Right lobe of liver (tissue), 4 donors: Measurements from ENCODE around the gene BSND.

Experiments
- POLR2A ChIP-seq: fragments of 450-650 bp; IDR thresholded peaks from one replicate; pipeline ENCODE4 v1.6.1; 2017; ENCODE audit warnings: antibody characterized with exemption, mild to moderate bottlenecking
- TF ChIP-seq, protein P1 (sequence below), 4 donors: fragments of 200-600 bp in 3 of 4; fragments of 450-650 bp in 1 of 4; IDR thresholded peaks; one replicate each; pipeline versions ENCODE4 v1.5.1 to v1.8.0; 2016 to 2022; ENCODE audit warnings: antibody characterized with exemption in 4 of 4, mild to moderate bottlenecking in 2 of 4
- donor health status: DM: no; HTN: no; CAD: no.
- donor health status: DM: no; HTN: no; CAD: no.
- donor health status: DM: no; HTN: yes; CAD: no.

GRCh38 chr1:54994355-54994990 lies 4.3 kb upstream of the BSND start:
- TF ChIP-seq, protein P1, sequence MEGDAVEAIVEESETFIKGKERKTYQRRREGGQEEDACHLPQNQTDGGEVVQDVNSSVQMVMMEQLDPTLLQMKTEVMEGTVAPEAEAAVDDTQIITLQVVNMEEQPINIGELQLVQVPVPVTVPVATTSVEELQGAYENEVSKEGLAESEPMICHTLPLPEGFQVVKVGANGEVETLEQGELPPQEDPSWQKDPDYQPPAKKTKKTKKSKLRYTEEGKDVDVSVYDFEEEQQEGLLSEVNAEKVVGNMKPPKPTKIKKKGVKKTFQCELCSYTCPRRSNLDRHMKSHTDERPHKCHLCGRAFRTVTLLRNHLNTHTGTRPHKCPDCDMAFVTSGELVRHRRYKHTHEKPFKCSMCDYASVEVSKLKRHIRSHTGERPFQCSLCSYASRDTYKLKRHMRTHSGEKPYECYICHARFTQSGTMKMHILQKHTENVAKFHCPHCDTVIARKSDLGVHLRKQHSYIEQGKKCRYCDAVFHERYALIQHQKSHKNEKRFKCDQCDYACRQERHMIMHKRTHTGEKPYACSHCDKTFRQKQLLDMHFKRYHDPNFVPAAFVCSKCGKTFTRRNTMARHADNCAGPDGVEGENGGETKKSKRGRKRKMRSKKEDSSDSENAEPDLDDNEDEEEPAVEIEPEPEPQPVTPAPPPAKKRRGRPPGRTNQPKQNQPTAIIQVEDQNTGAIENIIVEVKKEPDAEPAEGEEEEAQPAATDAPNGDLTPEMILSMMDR (IDR thresholded peaks at IDR 0.05), result no peak
- TF ChIP-seq POLR2A, result no peak
